Peyer's patch (tissue), 4 donors: ENCODE measurements around the gene ZNF837. TPM values are rescaled to one million over a fixed set of nuclear protein-coding genes. Genes with fewer than 3 reads are reported as not detected.
A peak's percentile ranks its signal among the peaks of the same experiment; 100 is the strongest.

Experiments
- DNase-seq, 3 donors: peaks; one replicate each; pipeline ENCODE4 v3.0.0-alpha.2; 2017 to 2019
- H3K27ac ChIP-seq, 4 donors: fragments of 200-600 bp; sonication (generic); one replicate each; pipeline ENCODE4 v1.5.1; 2016 to 2019
- H3K27me3 ChIP-seq, 2 donors: fragments of 200-600 bp; sonication (generic); one replicate each; pipeline ENCODE4 v1.5.1; 2019
- H3K36me3 ChIP-seq, 3 donors: fragments of 200-600 bp; sonication (generic); one replicate each; pipeline ENCODE4 v1.5.1; 2016 to 2019
- H3K4me1 ChIP-seq, 4 donors: fragments of 200-600 bp; sonication (generic); one replicate each; pipeline ENCODE4 v1.5.1; 2016 to 2019
- H3K4me3 ChIP-seq, 4 donors: fragments of 200-600 bp; sonication (generic); 1 replicate in 3 of 4; 2 replicates in 1 of 4; pipeline ENCODE4 v1.5.1; 2016 to 2019; ENCODE audit warnings: mild to moderate bottlenecking in 1 of 4
- H3K9me3 ChIP-seq, 4 donors: fragments of 200-600 bp; sonication (generic); one replicate each; pipeline ENCODE4 v1.5.1; 2016 to 2019; ENCODE audit warnings: mild to moderate bottlenecking in 1 of 4
- CTCF ChIP-seq, 6 experiments: fragments of 450-650 bp in 4 of 6; fragments of 200-600 bp in 2 of 6; sonication (generic) in 1 of 6; IDR thresholded peaks; one replicate each; pipeline ENCODE4 v1.5.1; 2017 to 2019; ENCODE audit warnings: antibody characterized with exemption in 6 of 6, mild to moderate bottlenecking in 3 of 6, moderate library complexity in 1 of 6
- POLR2A ChIP-seq, 2 donors: fragments of 450-650 bp; IDR thresholded peaks; one replicate each; pipeline ENCODE4 v1.5.1; 2017; ENCODE audit warnings: antibody characterized with exemption in 2 of 2, mild to moderate bottlenecking in 2 of 2, moderate library complexity in 2 of 2
- total RNA-seq, 4 donors: library from RNA; depleted of rRNA; stranded (reverse); fragments of >200 nt; gene quantifications; one replicate each; pipeline ENCODE4 v1.1.0, GENCODE V29; 2016

The ZNF837 gene
- total RNA-seq, 4 donors from 2014 or later = 3.3 to 10.9 (median 7.7) TPM

GRCh38 chr19:58362272-58362994, 18.4 kb downstream of the ZNF837 start, which contains the start of gene ZNF497:
ZNF497 (minus strand) TSS chr19:58362751; CDS start chr19:58357635, 5,116 bp downstream.
- Histone ChIP-seq H3K27ac (peak within 1 kb of the TSS; percentile 80 to 93 (median 89)), H3K4me3 (peak within 1 kb of the TSS; percentile 58 to 81 (median 72)), H3K27me3 (no peaks in the 10 kb centered on the region), H3K36me3 (no peaks in the 10 kb centered on the region), H3K4me1 (peaks cover 0 to 7% (median under 1%) of the 10 kb centered on the region in 4 donors), H3K9me3 (no peaks in the 10 kb centered on the region)
- DNase-seq = peak; percentile 97 to 99 (median 98)
- peak in 3 of 6 experiments; percentile 12 to 20 (median 14) for TF ChIP-seq CTCF (IDR thresholded peaks at IDR 0.05)
- TF ChIP-seq POLR2A (IDR thresholded peaks at IDR 0.05) = no peak

- H3K4me1 ChIP-seq = peaks cover 0 to 10% (median 6%) of the 10 kb centered on the region in 4 donors
- TF ChIP-seq CTCF (IDR thresholded peaks at IDR 0.05) = peak in 1 of 6 experiments; percentile 8
- TF ChIP-seq POLR2A (IDR thresholded peaks at IDR 0.05) = no peak
- H3K9me3 ChIP-seq = no peaks in the 10 kb centered on the region
- peak in 2 of 3 donors; percentile 30 to 65 for DNase-seq
- no peaks in the 10 kb centered on the region for H3K36me3 ChIP-seq
- H3K27me3 ChIP-seq = no peaks in the 10 kb centered on the region
- peak overlapping the region; percentile 58 to 81 (median 72) for H3K4me3 ChIP-seq
- H3K27ac ChIP-seq = peak overlapping the region; percentile 80 to 93 (median 89)
Observed at GRCh38 chr19:58361900-58362271, 18.9 kb downstream of the ZNF837 start.

- H3K4me1 ChIP-seq = peaks cover 0 to 20% (median 13%) of the 10 kb centered on the region in 4 donors
- H3K9me3 ChIP-seq = no peaks in the 10 kb centered on the region
- DNase-seq = no peak
- TF ChIP-seq CTCF (IDR thresholded peaks at IDR 0.05) (no peak), POLR2A (IDR thresholded peaks at IDR 0.05) (no peak)
- H3K36me3 ChIP-seq = no peaks in the 10 kb centered on the region
- no peak overlapping the region for H3K4me3 ChIP-seq
- H3K27ac ChIP-seq = no peak overlapping the region
- no peaks in the 10 kb centered on the region for H3K27me3 ChIP-seq
Observed at GRCh38 chr19:58357481-58358145, 23.2 kb downstream of the ZNF837 start.

GRCh38 chr19:58356766-58357480, 23.9 kb downstream of the ZNF837 start:
- TF ChIP-seq CTCF (IDR thresholded peaks at IDR 0.05) (no peak), POLR2A (IDR thresholded peaks at IDR 0.05) (no peak)
- no peak for DNase-seq
- no peaks in the 10 kb centered on the region for H3K36me3 ChIP-seq
- no peaks in the 10 kb centered on the region for H3K9me3 ChIP-seq
- no peaks in the 10 kb centered on the region for H3K27me3 ChIP-seq
- no peak overlapping the region for H3K27ac ChIP-seq
- H3K4me3 ChIP-seq = peak overlapping the region; percentile 19 to 40 (median 36)
- H3K4me1 ChIP-seq = peaks cover 0 to 20% (median 13%) of the 10 kb centered on the region in 4 donors

- no peaks in the 10 kb centered on the region for H3K27me3 ChIP-seq
- no peaks in the 10 kb centered on the region for H3K36me3 ChIP-seq
- H3K9me3 ChIP-seq = no peaks in the 10 kb centered on the region
- DNase-seq = no peak
- peaks cover 0 to 18% (median 11%) of the 10 kb centered on the region in 4 donors for H3K4me1 ChIP-seq
- no peak overlapping the region for H3K27ac ChIP-seq
- TF ChIP-seq POLR2A (IDR thresholded peaks at IDR 0.05) (no peak), CTCF (IDR thresholded peaks at IDR 0.05) (no peak)
- peak overlapping the region; percentile 19 to 40 (median 36) for H3K4me3 ChIP-seq
Observed at GRCh38 chr19:58355908-58356765, 24.7 kb downstream of the ZNF837 start.
